ENCODE results near the gene AZIN2.

- TF ChIP-seq CTCF (IDR thresholded peaks at IDR 0.05; ENCODE audit: low read depth, low read length, missing input control) = no peak
- no peak for TF ChIP-seq YY1 (IDR thresholded peaks at IDR 0.05)
- TF ChIP-seq REST (IDR thresholded peaks at IDR 0.05) = no peak
- TF ChIP-seq HNF4G (IDR thresholded peaks at IDR 0.05) = no peak
These were observed 76.2 kb downstream of the AZIN2 start for GRCh38 chr1:33157131-33157530.

All from liver (tissue), 3 donors.